Measurements from ENCODE around the gene ZNF18.

Gene ZNF18

GRCh38 chr17:11986179-11986941, 10.9 kb downstream of the ZNF18 start:
- no peak for TF ChIP-seq CTCF (IDR thresholded peaks at IDR 0.05)

- TF ChIP-seq CTCF (IDR thresholded peaks at IDR 0.05) = no peak
Measured at GRCh38 chr17:11981862-11982261, 15.4 kb downstream of the ZNF18 start.

GRCh38 chr17:11980813-11981212, 16.5 kb downstream of the ZNF18 start:
- TF ChIP-seq CTCF (IDR thresholded peaks at IDR 0.05) = peak; percentile 44; the same call in 1 of the 2 replicates

- TF ChIP-seq CTCF (IDR thresholded peaks at IDR 0.05) = no peak
Measured at GRCh38 chr17:11979795-11980194, 17.5 kb downstream of the ZNF18 start.

- no peak for TF ChIP-seq CTCF (IDR thresholded peaks at IDR 0.05)
Measured at GRCh38 chr17:11969565-11969964, 27.7 kb downstream of the ZNF18 start.

- TF ChIP-seq CTCF (IDR thresholded peaks at IDR 0.05) = no peak
Measured at GRCh38 chr17:11954936-11955335, 42.3 kb downstream of the ZNF18 start.

- TF ChIP-seq CTCF (IDR thresholded peaks at IDR 0.05) = no peak
Measured at GRCh38 chr17:11953924-11954323, 43.4 kb downstream of the ZNF18 start.

- no peak for TF ChIP-seq CTCF (IDR thresholded peaks at IDR 0.05)
Measured at GRCh38 chr17:11952610-11953009, 44.7 kb downstream of the ZNF18 start.
